Measurements from ENCODE around the gene SP100.

DNA sequence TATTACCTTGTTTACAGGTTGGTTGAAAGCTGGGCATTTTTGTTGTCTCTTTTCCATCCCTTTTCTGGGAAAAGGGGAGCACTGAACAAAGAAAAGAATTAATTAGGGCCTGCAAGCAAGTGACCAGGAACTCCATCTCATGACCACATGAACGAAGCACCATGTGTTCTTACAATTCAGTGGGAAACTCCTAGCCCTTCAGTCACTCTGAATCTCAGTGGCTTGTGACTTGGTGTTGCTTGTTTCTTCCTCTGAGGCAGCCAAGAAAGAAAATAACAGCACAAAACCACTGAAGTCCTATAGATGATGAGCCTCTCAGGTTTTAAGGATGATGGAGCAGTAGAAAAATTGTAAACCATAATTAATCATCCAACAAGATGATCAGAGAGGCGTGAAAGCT, 167.6 kb downstream of the SP100 start:
- TF ChIP-seq, protein P1, sequence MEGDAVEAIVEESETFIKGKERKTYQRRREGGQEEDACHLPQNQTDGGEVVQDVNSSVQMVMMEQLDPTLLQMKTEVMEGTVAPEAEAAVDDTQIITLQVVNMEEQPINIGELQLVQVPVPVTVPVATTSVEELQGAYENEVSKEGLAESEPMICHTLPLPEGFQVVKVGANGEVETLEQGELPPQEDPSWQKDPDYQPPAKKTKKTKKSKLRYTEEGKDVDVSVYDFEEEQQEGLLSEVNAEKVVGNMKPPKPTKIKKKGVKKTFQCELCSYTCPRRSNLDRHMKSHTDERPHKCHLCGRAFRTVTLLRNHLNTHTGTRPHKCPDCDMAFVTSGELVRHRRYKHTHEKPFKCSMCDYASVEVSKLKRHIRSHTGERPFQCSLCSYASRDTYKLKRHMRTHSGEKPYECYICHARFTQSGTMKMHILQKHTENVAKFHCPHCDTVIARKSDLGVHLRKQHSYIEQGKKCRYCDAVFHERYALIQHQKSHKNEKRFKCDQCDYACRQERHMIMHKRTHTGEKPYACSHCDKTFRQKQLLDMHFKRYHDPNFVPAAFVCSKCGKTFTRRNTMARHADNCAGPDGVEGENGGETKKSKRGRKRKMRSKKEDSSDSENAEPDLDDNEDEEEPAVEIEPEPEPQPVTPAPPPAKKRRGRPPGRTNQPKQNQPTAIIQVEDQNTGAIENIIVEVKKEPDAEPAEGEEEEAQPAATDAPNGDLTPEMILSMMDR (conservative IDR thresholded peaks at IDR 0.05 in 1 of 2, IDR thresholded peaks at IDR 0.05 in 1 of 2; ENCODE audit: low read depth in 1 of 2, low read length in 2 of 2): no peak
- TF ChIP-seq EZH2 (IDR thresholded peaks at IDR 0.05; ENCODE audit: low read length, missing control alignments): no peak
